CD14-positive monocyte (primary cell): Measurements from ENCODE around the gene FGFR1OP2. TPM values are rescaled to one million over a fixed set of nuclear protein-coding genes. Genes with fewer than 3 reads are reported as not detected.

ENCODE experiments used
- DNase-seq, 3 donors: peaks; one replicate each; pipeline ENCODE4 v3.0.0-alpha.2; 2011 to 2022
- H2AFZ ChIP-seq: 2 replicates; pipeline ENCODE4 v1.6.0; 2012; ENCODE audit warnings: mild to moderate bottlenecking, low read depth, low read length, inconsistent platforms; ENCODE audit not compliant: insufficient read depth, poor library complexity, severe bottlenecking
- H3K27ac ChIP-seq, 2 donors: 1 replicate in 1 of 2; 2 replicates in 1 of 2; pipeline ENCODE4 v1.5.1; 2012 to 2013; ENCODE audit warnings: low read length in 2 of 2, control low read depth in 1 of 2, inconsistent platforms in 1 of 2, low read depth in 1 of 2, mild to moderate bottlenecking in 1 of 2
- H3K27me3 ChIP-seq, 2 donors: one replicate each; pipeline versions ENCODE4 v1.6.0 to v1.6.1; 2011 to 2013; ENCODE audit warnings: low read length in 2 of 2; ENCODE audit not compliant: control insufficient read depth in 2 of 2, insufficient read depth in 2 of 2
- H3K36me3 ChIP-seq, 2 donors: replicated peaks in 1 of 2; 1 replicate in 1 of 2; 2 replicates in 1 of 2; pipeline versions ENCODE4 v1.5.1 to v1.6.1; 2012 to 2013; ENCODE audit warnings: low read length in 2 of 2, control low read depth in 1 of 2, inconsistent platforms in 1 of 2, mild to moderate bottlenecking in 1 of 2; ENCODE audit not compliant: insufficient read depth in 2 of 2, control insufficient read depth in 1 of 2
- H3K4me1 ChIP-seq, 2 donors: 1 replicate in 1 of 2; 2 replicates in 1 of 2; pipeline versions ENCODE4 v1.5.1 to v1.6.1; 2012 to 2013; ENCODE audit warnings: low read length in 2 of 2, control low read depth in 1 of 2, inconsistent platforms in 1 of 2, mild to moderate bottlenecking in 1 of 2, moderate library complexity in 1 of 2; ENCODE audit not compliant: insufficient read depth in 2 of 2, control insufficient read depth in 1 of 2
- H3K4me2 ChIP-seq: replicated peaks from 2 replicates; pipeline ENCODE3; 2012; ENCODE audit warnings: low read length, moderate library complexity, mild to moderate bottlenecking; ENCODE audit not compliant: poor library complexity, severe bottlenecking; ENCODE audit errors: extremely low read depth
- H3K4me3 ChIP-seq, 3 experiments: fragments of 200-600 bp in 1 of 3; sonication (generic) in 1 of 3; replicated peaks in 1 of 3; 1 replicate in 2 of 3; 2 replicates in 1 of 3; pipeline ENCODE4 v1.5.1; 2011 to 2013; ENCODE audit warnings: low read length in 3 of 3, mild to moderate bottlenecking in 3 of 3, control low read depth in 2 of 3, low read depth in 2 of 3, inconsistent platforms in 1 of 3, moderate library complexity in 1 of 3
- H3K79me2 ChIP-seq: 2 replicates; pipeline ENCODE4 v1.6.0; 2012; ENCODE audit warnings: mild to moderate bottlenecking, control low read depth, inconsistent platforms, low read length, moderate library complexity; ENCODE audit not compliant: insufficient read depth
- H3K9ac ChIP-seq: 2 replicates; pipeline ENCODE4 v1.6.0; 2017; ENCODE audit warnings: low read length, mild to moderate bottlenecking; ENCODE audit not compliant: insufficient read depth, poor library complexity, severe bottlenecking
- H3K9me3 ChIP-seq, 2 donors: replicated peaks in 1 of 2; 1 replicate in 1 of 2; 2 replicates in 1 of 2; pipeline versions ENCODE4 v1.5.1 to v1.6.1; 2012 to 2013; ENCODE audit warnings: low read length in 2 of 2, control low read depth in 1 of 2; ENCODE audit not compliant: control insufficient read depth in 1 of 2, insufficient read depth in 1 of 2
- H4K20me1 ChIP-seq: 2 replicates; pipeline ENCODE4 v1.6.0; 2012; ENCODE audit warnings: mild to moderate bottlenecking, low read length, control low read depth, moderate library complexity; ENCODE audit not compliant: insufficient read depth
- H3K27ac Mint-ChIP-seq, 7 donors: one replicate each; pipeline ENCODE4 v1.8.0; 2020; ENCODE audit warnings: mild to moderate bottlenecking in 7 of 7, mixed read lengths in 7 of 7, moderate library complexity in 6 of 7, inconsistent platforms in 2 of 7
- H3K27me3 Mint-ChIP-seq, 3 donors: one replicate each; pipeline ENCODE4 v1.8.0; 2021 to 2022; ENCODE audit warnings: low read depth in 3 of 3, mild to moderate bottlenecking in 3 of 3, mixed read lengths in 3 of 3, moderate library complexity in 3 of 3, inconsistent platforms in 1 of 3
- H3K36me3 Mint-ChIP-seq, 2 donors: one replicate each; pipeline ENCODE4 v1.8.0; 2020; ENCODE audit warnings: mixed read lengths in 2 of 2, inconsistent platforms in 1 of 2, mild to moderate bottlenecking in 1 of 2
- H3K4me1 Mint-ChIP-seq: one replicate; pipeline ENCODE4 v1.8.0; 2020; ENCODE audit warnings: mild to moderate bottlenecking, mixed read lengths
- H3K4me3 Mint-ChIP-seq, 2 donors: one replicate each; pipeline ENCODE4 v1.8.0; 2020; ENCODE audit warnings: mild to moderate bottlenecking in 2 of 2, mixed read lengths in 2 of 2, moderate library complexity in 1 of 2
- H3K9me3 Mint-ChIP-seq, 7 donors: one replicate each; pipeline ENCODE4 v1.8.0; 2020 to 2022; ENCODE audit warnings: mixed read lengths in 7 of 7, mild to moderate bottlenecking in 6 of 7, moderate library complexity in 6 of 7, inconsistent platforms in 2 of 7
- CTCF ChIP-seq: fragments of 200-600 bp; IDR thresholded peaks from one replicate; pipeline ENCODE4 v1.8.0; 2022; ENCODE audit warnings: antibody characterized with exemption, mild to moderate bottlenecking
- WGBS: methylation state at CpG from one replicate; pipeline ENCODE4 v1.1.5; 2013; ENCODE audit warnings: missing lambda C conversion rate; ENCODE audit not compliant: insufficient coverage; 5-methylcytosine and 5-hydroxymethylcytosine counted together
- intact Hi-C, 2 donors: fragments of 100-400 bp; cut with micrococcal nuclease; formaldehyde crosslinking; loops; one replicate each; pipeline versions ENCODE4 v1.15.0 to v1.15.1; 2023
- polyA plus RNA-seq, 3 donors: library from polyadenylated mRNA; depleted of rRNA in 1 of 3; unstranded in 2 of 3; stranded (reverse) in 1 of 3; fragments of 300-500 nt in 2 of 3; fragments of >200 nt in 1 of 3; fragmentation: Illumina TruSeq in 2 of 3; gene quantifications; 1 replicate in 2 of 3; 2 replicates in 1 of 3; pipeline ENCODE4 v1.2.3, GENCODE V29; 2012 to 2021

The FGFR1OP2 gene
- polyA plus RNA-seq, 3 donors: 29.8 to 68.9 (median 66.4) TPM

DNA sequence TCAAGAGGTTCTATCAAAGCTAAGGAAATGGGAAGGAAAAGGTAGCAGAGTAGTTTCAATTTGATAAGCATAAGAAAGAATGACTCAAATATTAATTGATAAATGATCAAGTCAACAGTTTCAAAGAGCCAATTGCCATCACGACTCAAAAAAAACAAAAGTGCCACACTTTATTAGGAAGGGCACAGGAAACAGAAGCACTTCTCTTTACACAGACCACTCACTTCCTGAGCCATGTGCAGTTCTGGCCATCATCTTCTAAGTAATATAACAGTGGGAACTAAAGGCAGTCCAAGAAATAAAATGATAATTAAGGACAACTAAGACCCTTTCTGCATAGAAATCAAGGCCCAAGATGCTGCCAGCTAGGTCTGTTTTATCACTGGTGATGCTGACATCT lies 62.7 kb downstream of the FGFR1OP2 start:
- no peaks in the 10 kb centered on the region for H3K27me3 ChIP-seq
- TF ChIP-seq CTCF: no peak
- peaks cover 74% of the 10 kb centered on the region for H3K79me2 ChIP-seq
- Mint-ChIP-seq H3K27ac (peak overlapping the region; percentile 18 to 92 (median 78)), H3K9me3 (peaks cover 0 to 4% (median 0%) of the 10 kb centered on the region in 7 donors), H3K4me1 (peaks cover 66% of the 10 kb centered on the region), H3K4me3 (no peak overlapping the region), H3K27me3 (peaks cover 0 to 2% (median 0%) of the 10 kb centered on the region in 3 donors), H3K36me3 (peaks cover 17 to 19% of the 10 kb centered on the region in 2 donors)
- H3K4me2 ChIP-seq: peak overlapping the region; percentile 51
- peaks cover 47 to 49% of the 10 kb centered on the region in 2 donors for H3K4me1 ChIP-seq
- H3K36me3 ChIP-seq: peaks cover 0 to 9% of the 10 kb centered on the region in 2 donors
- H3K9ac ChIP-seq: no peak overlapping the region
- H3K9me3 ChIP-seq: no peaks in the 10 kb centered on the region
- peak overlapping the region in 1 of 3 experiments; percentile 38 for H3K4me3 ChIP-seq
- H4K20me1 ChIP-seq: peaks cover 14% of the 10 kb centered on the region
- peak overlapping the region in 1 of 2 donors; percentile 63 for H3K27ac ChIP-seq
- H2AFZ ChIP-seq: no peak overlapping the region
- no CpG with 5 or more reads among the region's 1 CpG for WGBS
- peak in 1 of 3 donors; percentile 26 for DNase-seq
- intact Hi-C loops: no loop called here

- peaks cover 74% of the 10 kb centered on the region for H3K79me2 ChIP-seq
- no peak overlapping the region for H3K9ac ChIP-seq
- Mint-ChIP-seq H3K27me3 (peaks cover 0 to 2% (median 0%) of the 10 kb centered on the region in 3 donors), H3K9me3 (peaks cover 0 to 4% (median 0%) of the 10 kb centered on the region in 7 donors), H3K4me1 (peaks cover 63% of the 10 kb centered on the region), H3K4me3 (peak overlapping the region; percentile 34 to 35), H3K27ac (peak overlapping the region; percentile 60 to 91 (median 78)), H3K36me3 (peaks cover 17 to 18% of the 10 kb centered on the region in 2 donors)
- intact Hi-C loops: no loop called here
- peaks cover 45 to 47% of the 10 kb centered on the region in 2 donors for H3K4me1 ChIP-seq
- no CpG with 5 or more reads among the region's 5 CpGs for WGBS
- H3K4me3 ChIP-seq: peak overlapping the region in 1 of 3 experiments; percentile 38
- DNase-seq: peak; percentile 27 to 56 (median 34)
- peaks cover 14% of the 10 kb centered on the region for H4K20me1 ChIP-seq
- H3K27me3 ChIP-seq: no peaks in the 10 kb centered on the region
- no peaks in the 10 kb centered on the region for H3K9me3 ChIP-seq
- H3K36me3 ChIP-seq: peaks cover 0 to 7% of the 10 kb centered on the region in 2 donors
- H2AFZ ChIP-seq: no peak overlapping the region
- no peak for TF ChIP-seq CTCF
- peak overlapping the region; percentile 52 to 63 for H3K27ac ChIP-seq
- H3K4me2 ChIP-seq: peak overlapping the region; percentile 51
Measured at GRCh38 chr12:27001663-27002062, 63.4 kb downstream of the FGFR1OP2 start.
